GM18868 (cell line): ENCODE results near the gene PRAMEF15.
"Not testable (repeated sequence)": the region's sequence is repeated elsewhere in the genome, so short reads cannot be mapped to it uniquely, and the experiment has no call there.

ENCODE experiments used
- ATAC-seq: cut with Tn5 transposase; IDR thresholded peaks from one replicate; pipeline ENCODE4 v1.9.1; 2021; ENCODE audit warnings: mild to moderate bottlenecking, moderate library complexity; ENCODE audit not compliant: unreplicated experiment

PRAMEF15 gene

DNA sequence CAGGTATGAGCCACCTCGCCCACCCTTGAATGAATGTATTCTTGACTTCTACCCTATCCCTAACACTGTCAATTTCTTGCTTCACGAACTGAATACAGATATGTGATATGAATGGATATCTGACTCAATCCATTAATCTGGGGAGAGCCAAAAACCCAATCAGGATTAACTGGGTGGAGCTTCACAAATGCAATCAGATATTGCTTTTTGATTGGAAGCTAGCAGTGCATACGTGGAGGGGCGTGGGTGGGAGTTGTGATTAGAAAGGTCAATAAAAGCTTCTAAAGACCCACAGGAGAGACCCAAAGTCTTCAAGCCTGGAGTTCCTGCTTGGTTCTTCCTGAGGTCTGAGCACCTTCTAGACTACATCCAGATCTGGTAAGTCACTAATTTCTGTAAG is at the start of gene PRAMEF15:
PRAMEF15 (plus strand) TSS at position 301 of the 400 bp plus-strand sequence. CDS start 2,827 bp downstream, outside the sequence.
- not testable (repeated sequence) for ATAC-seq

DNA sequence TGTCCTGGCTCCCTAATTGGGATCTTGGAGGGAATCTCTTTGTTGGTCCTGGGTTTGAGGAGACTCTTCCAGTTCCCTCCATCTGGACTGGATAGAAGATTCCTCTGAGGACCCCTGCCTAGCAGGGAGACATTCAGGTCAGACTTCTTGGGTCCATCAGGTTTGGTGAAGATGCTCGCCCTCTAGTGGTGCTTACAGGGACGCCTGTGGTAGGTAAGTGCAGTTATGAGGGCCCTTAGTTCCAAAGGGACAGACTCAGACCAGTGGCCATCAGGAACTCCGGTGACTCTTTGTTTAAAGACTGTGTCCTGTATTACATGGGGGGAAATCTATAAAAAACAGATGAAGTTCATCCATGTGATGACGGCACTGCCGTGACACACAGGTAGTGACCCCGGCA is 38.4 kb upstream of the PRAMEF15 start:
- not testable (repeated sequence) for ATAC-seq

DNA sequence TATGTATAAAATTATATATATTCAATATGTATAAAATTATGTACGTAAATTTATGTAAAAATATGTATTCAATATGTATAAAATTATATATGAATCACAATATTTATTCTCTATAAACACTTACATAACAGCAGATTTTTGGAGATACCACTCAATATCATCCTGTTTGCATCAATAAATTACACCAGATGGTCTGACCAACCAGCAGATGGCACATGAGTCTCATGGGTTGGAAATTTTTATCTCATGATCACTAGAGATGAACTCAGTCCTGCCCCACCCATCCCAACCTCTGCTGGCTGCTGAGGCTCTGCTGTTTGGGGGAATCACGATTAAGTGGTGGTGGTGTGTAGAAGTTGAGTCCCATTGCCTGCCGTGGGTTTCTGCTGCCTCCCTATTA is 35.8 kb upstream of the PRAMEF15 start:
- not testable (repeated sequence) for ATAC-seq

DNA sequence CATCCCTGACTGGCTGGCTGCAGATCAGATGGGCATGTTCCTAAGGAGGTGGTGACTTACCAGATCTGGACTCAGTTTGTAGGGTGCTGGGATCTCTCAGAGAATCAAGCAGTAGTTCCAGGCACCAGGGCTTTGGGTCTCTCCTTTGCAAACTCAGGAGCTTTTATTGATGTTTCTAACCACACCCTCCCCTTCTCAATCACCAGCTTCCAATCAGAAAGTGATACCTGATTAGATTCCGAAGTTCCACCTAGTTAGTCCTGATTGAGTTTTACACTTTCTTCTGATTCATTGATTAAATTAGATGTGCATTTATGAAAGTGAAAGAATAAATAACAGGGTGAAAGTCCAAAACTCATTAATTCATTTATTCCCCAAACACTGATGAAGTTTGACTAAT is 30.3 kb upstream of the PRAMEF15 start, which contains the start of gene PRAMEF8:
PRAMEF8 (minus strand) TSS at position 101 of the 400 bp plus-strand sequence. CDS start 1,046 bp downstream, outside the sequence.
- not testable (repeated sequence) for ATAC-seq

DNA sequence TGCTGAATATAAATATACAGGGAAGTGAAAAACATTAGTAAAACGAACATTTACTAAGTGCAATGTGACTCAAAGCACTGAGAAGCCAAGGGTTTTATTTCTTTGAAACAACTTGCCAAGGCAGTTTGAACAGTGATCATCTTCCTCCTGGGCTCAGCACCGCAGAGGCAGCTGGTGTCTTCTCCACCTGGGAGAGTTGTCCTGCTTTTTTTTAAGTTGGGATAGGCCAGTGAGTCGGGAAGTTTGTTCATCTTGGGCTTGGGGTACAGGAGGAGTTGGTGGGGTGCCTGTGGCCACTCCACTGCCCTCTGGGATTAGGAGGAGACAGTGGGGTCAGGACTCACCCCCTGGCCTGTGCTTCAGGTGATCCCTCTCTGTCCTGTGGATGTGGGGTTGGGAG is 26.4 kb upstream of the PRAMEF15 start:
- ATAC-seq, result not testable (repeated sequence)

DNA sequence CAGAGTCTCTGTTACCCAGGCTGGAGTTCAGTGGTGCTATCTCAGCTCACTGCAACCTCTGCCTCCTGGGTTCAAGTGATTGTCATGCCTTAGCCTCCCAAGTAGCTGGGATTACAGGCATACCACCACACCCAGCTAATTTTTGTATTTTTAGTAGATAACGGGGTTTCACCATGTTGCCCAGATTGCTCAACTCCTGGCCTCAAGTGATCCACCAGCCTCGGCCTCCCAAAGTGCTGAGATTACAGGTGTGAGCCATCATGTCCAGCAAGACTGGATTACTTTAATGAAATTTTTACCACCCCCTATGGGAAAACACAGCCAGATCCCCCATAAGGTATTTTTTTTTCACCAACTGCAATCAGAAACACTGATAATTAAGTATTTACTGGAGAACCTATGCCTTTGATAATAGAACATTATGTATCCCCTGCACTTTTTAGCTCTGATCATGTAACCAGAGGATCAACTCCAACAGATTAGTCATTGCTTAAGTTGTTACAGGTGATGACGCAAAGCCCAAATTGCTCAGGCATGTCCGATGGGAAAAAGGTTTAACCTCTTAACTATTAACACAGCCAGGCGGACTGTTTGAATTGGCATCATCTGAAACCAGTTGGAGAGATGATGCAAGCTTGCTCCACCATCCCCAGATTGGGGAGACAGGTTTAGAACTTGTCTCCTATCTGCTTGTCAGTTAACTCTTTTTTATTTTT is 18.0 kb upstream of the PRAMEF15 start:
- ATAC-seq, result not testable (repeated sequence)

DNA sequence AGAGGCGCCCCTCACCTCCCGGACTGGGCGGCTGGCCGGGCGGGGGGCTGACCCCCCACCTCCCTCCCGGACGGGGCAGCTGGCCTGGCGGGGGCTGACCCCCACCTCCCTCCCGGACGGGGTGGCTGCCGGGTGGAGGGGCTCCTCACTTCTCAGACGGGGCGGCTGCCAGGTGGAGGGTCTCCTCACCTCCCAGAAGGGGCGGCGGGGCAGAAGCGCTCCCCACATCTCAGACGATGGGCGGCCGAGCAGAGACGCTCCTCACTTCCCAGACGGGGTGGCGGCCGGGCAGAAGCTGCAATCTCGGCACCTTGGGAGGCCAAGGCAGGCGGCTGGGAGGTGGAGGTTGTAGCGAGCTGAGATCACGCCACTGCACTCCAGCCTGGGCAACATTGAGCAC is 16.7 kb upstream of the PRAMEF15 start:
- ATAC-seq, result not testable (repeated sequence)

DNA sequence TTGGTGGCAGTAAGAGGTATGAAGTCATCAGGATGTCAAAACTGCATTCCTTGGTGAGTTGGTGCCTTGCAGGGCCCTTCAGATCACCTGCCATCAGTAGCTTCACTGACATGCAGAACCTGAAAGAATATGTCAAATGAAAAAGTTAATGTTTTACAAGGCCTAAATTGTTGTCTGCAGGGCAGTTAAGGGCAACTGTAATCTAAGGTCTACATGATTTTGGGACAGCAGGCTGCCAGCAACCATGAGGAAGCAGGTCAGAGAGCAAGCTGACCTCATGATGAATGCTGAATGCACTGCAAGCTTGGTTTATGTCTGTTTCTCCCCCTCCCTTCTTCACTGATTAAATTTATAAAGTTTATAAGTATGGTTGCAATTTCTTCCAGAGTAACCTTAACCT is 13.2 kb upstream of the PRAMEF15 start:
- ATAC-seq, result not testable (repeated sequence)

DNA sequence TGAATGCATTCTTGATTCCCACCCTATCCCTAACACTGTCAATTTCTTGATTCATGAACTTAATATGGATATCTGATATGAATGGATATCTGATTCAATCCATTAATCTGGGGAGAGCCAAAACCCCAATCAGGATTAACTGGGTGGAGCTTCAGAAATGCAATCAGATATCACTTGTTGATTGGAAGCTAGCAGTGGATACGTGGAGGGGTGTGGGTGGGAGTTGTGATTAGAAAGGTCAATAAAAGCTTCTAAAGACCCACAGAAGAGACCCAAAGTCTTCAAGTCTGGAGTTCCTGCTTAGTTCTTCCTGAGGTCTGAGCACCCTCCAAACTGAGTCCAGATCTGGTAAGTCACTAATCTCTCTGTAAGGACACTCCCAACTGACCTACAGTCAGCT is 12.1 kb upstream of the PRAMEF15 start, which contains the start of gene PRAMEF33:
PRAMEF33 (plus strand) TSS at position 301 of the 400 bp plus-strand sequence. CDS start 2,416 bp downstream, outside the sequence.
- not testable (repeated sequence) for ATAC-seq

DNA sequence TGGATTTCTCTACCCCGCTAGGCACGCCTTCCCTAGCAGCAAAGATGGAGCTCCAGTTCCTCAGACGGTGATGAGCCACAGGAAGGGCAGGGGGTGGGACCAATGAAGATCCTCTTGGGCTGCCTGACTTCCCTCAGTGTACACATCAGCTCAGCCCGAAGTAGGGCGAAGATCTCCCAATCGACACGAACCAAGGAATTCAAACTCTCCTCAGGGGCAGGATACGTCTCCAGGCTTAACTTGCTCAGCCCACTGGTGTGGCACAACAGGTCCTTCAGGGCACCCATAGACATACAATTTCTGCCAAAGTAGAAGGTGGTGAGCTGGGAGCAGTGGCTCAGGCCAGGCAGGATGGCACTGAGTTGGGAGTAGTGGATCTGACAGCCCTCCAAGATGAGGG is 27.1 kb downstream of the PRAMEF15 start:
- ATAC-seq, result not testable (repeated sequence)

DNA sequence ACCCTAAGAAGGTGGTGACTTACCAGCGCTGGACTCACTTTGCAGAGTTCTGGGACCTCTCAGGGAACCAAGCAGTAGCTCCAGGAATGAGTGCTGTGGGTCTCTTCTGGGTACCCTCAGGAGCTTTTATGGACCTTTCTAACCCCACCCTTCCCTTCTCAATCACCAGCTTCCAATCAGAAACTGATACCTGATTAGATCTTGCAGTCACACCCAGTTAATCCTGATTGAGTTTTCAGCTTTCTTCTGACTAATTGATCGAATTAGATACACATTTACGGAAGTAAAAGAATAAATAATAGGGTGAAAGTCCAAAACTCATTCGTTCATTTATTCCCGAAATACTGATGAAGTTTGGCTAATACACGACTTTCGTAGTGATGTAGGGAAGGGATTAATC is 31.7 kb downstream of the PRAMEF15 start, which contains the start of gene PRAMEF14:
PRAMEF14 (minus strand) TSS at position 101 of the 400 bp plus-strand sequence. CDS start 1,820 bp downstream, outside the sequence.
- ATAC-seq, result not testable (repeated sequence)

DNA sequence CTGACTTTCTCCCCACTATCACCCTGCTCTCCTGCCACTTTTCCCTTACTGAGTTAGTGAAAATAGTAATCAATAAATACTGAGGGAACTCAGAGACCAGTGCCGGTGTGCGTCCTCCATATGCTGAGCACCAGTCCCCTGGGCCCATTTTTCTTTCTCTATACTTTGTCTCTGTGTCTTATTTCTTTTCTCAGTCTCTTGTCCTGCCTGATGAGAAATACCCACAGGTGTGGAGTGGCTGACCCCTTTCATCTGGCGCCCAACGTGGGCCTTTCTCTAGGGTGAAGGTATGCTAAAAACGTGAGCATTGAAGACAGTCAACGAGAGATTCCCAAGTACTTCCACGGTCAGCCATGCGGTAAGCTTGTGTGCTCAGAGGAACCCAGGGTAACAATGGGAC is 38.1 kb downstream of the PRAMEF15 start:
- ATAC-seq, result not testable (repeated sequence)

DNA sequence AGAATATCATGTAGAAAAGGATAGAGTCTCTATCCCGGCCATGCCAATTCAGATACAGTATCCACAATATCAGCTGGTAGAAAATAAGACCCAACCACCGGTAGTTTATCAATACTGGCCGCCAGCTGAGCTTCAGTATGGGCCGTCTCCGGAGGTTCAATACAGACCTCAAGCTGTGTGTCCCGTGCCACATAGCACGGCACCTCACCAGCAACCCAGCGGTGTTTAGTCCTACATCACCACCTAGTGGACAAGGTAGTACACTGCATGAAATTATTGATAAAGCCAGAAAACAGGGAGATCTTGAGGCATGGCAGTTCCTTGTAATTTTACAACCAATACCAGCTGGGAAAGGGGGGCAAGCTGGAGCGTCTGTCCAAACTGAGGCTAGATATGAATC is 39.1 kb downstream of the PRAMEF15 start:
- ATAC-seq, result not testable (repeated sequence)

DNA sequence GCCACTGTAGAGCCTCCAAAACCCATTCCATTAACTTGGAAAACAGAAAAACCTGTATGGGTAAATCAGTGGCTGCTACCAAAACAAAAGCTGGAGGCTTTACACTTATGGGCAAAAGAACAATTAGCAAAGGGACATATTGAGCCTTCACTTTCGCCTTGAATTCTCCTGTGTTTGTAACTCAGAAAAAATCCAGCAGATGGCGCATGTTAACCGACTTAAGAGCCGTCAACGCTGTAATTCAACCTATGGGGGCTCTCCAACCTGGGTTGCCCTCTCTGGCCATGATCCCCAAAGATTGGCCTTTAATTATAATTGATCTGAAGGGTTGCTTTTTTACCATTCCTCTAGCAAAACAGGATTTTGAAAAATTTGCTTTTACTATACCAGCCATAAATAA is 41.4 kb downstream of the PRAMEF15 start:
- not testable (repeated sequence) for ATAC-seq

DNA sequence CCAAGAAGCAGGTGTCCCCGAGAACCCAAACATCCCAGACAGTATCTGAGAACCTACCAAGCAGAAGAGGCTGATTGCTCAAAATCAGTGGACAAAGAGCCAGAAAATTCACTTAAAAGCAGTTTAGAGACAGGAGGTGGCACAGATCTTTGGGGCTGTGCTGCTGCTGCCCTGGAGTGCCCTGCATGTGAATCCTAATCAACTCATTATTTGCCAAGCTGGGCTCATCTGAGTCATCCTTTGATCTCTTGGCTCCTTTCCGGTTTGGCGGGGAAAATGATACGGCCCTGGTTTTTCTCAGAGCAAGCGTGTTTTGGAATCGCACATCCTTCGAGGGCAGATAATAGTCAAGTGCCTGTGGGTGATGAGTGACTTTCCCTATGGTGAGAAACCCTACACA is 47.0 kb downstream of the PRAMEF15 start:
- not testable (repeated sequence) for ATAC-seq

DNA sequence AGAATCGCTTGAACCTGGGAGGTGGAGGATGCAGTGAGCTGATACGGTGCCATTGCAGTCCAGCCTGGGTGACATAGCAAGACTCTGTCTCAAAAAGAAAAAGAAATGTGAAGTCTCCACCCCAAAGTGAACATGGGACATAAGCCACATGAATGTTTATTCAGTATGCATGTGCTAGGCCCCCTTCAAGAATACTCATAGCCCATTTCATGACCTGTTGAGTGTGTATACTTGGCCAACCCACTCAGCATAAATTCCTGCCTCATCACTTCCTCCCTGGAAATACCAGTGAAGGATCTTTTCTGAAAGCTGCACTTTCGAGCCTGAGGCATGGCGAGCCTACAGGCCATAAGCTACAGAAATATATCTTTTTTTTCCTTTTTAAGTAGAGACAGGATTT is 49.5 kb downstream of the PRAMEF15 start:
- ATAC-seq, result not testable (repeated sequence)

DNA sequence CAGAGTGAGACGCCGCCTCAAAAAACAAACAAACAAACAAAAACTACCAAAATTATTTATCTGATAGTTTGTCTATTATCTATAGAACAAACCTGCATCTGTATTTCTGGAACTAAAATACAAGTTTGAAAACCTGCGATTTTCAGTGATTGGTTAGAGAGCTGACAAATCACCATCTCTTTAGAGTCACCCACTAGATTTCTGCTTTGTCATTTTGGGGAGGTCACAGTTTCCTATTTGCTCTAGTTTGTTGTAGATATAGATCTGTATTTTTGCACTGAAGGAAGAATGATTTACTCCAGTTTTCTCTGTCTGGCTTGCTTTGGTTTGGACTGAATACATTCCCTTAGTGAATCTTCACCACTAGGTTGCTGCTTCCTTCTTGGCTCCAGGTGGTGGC is 51.2 kb downstream of the PRAMEF15 start:
- not testable (repeated sequence) for ATAC-seq

DNA sequence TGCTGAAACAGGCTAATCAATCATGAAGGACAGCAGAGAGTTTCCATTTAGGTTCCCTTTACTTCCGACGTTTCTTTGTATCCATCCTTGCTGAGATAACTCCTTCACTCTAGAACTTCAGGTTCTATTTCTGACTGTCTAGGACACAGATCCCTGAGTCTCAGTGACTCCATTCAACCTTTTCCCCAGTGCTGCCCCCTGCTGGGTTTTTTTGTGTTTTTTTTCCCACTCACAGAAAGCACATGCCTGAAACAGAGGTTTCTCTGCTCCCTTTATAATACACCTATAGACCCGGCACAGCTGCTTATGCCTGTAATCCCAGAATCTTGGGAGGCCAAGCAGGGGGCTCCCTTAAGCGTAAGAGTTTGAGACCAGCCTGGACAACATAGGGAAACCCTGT is 53.2 kb downstream of the PRAMEF15 start:
- not testable (repeated sequence) for ATAC-seq
